K562 (cell line): Measurements from ENCODE around the gene STUB1. TPM values are rescaled to one million over a fixed set of nuclear protein-coding genes. Genes with fewer than 3 reads are reported as not detected.

ENCODE experiments used
- BCLAF1 ChIP-seq, 2 experiments: fragments of 450-650 bp in 1 of 2; IDR thresholded peaks; 2 replicates each; pipeline ENCODE4 v1.6.1; 2011 to 2017; ENCODE audit warnings: low read depth in 2 of 2, antibody characterized with exemption in 1 of 2, borderline replicate concordance in 1 of 2, low read length in 1 of 2, mild to moderate bottlenecking in 1 of 2, mixed read lengths in 1 of 2; ENCODE audit not compliant: control insufficient read depth in 1 of 2
- BHLHE40 ChIP-seq: IDR thresholded peaks from 2 replicates; pipeline ENCODE4 v1.6.1; 2011; ENCODE audit warnings: low read length, improper control_type of control experiment
- CTCF ChIP-seq, 3 experiments: IDR thresholded peaks in 2 of 3; conservative IDR thresholded peaks in 1 of 3; 2 replicates each; pipeline ENCODE4 v1.5.1; 2011 to 2012; ENCODE audit warnings: low read length in 3 of 3, mild to moderate bottlenecking in 3 of 3, control low read depth in 2 of 3, improper control_type of control experiment in 1 of 3, inconsistent platforms in 1 of 3, low read depth in 1 of 3, mixed read lengths in 1 of 3, moderate library complexity in 1 of 3; ENCODE audit not compliant: insufficient read depth in 2 of 3
- ERF ChIP-seq: fragments of 450-650 bp; formaldehyde crosslinking; IDR thresholded peaks from 2 replicates; pipeline ENCODE4 v1.4.0; 2020; ENCODE audit warnings: mild to moderate bottlenecking, mixed read lengths
- FOXP1 ChIP-seq: sonication (generic); formaldehyde crosslinking; IDR thresholded peaks from 2 replicates; pipeline ENCODE4 v1.8.0; 2022; ENCODE audit warnings: mild to moderate bottlenecking, missing genetic modification reagents
- MAX ChIP-seq: sonication (generic); formaldehyde crosslinking; IDR thresholded peaks from 2 replicates; pipeline ENCODE4 v1.9.0; 2022; ENCODE audit warnings: mild to moderate bottlenecking, missing genetic modification reagents
- MIER1 ChIP-seq: fragments of 450-650 bp; IDR thresholded peaks from 2 replicates; pipeline ENCODE4 v1.6.1; 2016; ENCODE audit warnings: antibody characterized with exemption, mild to moderate bottlenecking, low read depth
- NFATC3 ChIP-seq: fragments of 450-650 bp; IDR thresholded peaks from 2 replicates; pipeline ENCODE4 v1.6.1; 2017; ENCODE audit warnings: mild to moderate bottlenecking
- RBFOX2 ChIP-seq: fragments of 200-400 bp; formaldehyde crosslinking; IDR thresholded peaks from 2 replicates; pipeline ENCODE4 v1.6.1; 2017; ENCODE audit warnings: low read depth, mild to moderate bottlenecking, low read length, moderate library complexity
- REST ChIP-seq, 2 experiments: fragments of 450-650 bp; formaldehyde crosslinking in 1 of 2; IDR thresholded peaks; 2 replicates each; pipeline versions ENCODE4 v1.4.0 to v1.6.1; 2014 to 2020; ENCODE audit warnings: mild to moderate bottlenecking in 2 of 2, borderline replicate concordance in 1 of 2, low read depth in 1 of 2
- STAT5B ChIP-seq: fragments of 250-450 bp; sonication (Bioruptor Pico); IDR thresholded peaks from 2 replicates; pipeline ENCODE4 v1.8.0; 2021; ENCODE audit warnings: mild to moderate bottlenecking, inconsistent platforms
- ZNF57 ChIP-seq: fragments of 450-650 bp; formaldehyde crosslinking; IDR thresholded peaks from 2 replicates; pipeline ENCODE4 v1.4.0; 2020; ENCODE audit warnings: mild to moderate bottlenecking, moderate library complexity
- ZNF785 ChIP-seq: fragments of 250-450 bp; sonication (Bioruptor Pico); IDR thresholded peaks from 2 replicates; pipeline ENCODE4 v1.4.0; 2020; ENCODE audit warnings: mild to moderate bottlenecking
- polyA plus RNA-seq, 8 experiments: library from polyadenylated mRNA; depleted of rRNA in 4 of 8; stranded (reverse) in 5 of 8; unstranded in 3 of 8; fragments of >200 nt; fragmentation: Nextera tagmentation in 2 of 8; fragmentation: Illumina TruSeq in 1 of 8; extraction: Ambion mirVana in 2 of 8; extraction: Trizol in 1 of 8; gene quantifications; 2 replicates each; pipeline versions ENCODE4 v1.2.1 to v1.2.3, GENCODE V29; 2011 to 2014; ENCODE audit warnings: inconsistent platforms in 1 of 8, missing spikeins in 1 of 8
- total RNA-seq, 7 experiments: library from RNA; depleted of rRNA in 6 of 7; stranded (reverse); fragments of >200 nt in 6 of 7; fragmentation: Illumina TruSeq in 2 of 7; extraction: Trizol in 2 of 7; gene quantifications; 2 replicates each; pipeline versions ENCODE4 v1.2.1 to v1.2.3, GENCODE V29; 2011 to 2021; ENCODE audit warnings: low replicate concordance in 1 of 7

Gene STUB1
- total and polyA plus RNA-seq, 9 of the 15 experiments (the other 6 are each of a cell fraction or from before 2014, with no cell fraction given) = 10.6 to 251 (median 152) TPM

- TF ChIP-seq FOXP1 (0 out of 2 replicates have a peak, but pooled peaks have one; percentile 66), ERF (0 out of 2 replicates have a peak, but pooled peaks have one; percentile 72), MIER1 (no peak), ZNF785 (CRISPR knock-in tag) (no peak), ZNF57 (CRISPR knock-in tag) (no peak), BCLAF1 (IDR thresholded peaks at IDR 0.05; ENCODE audit: borderline replicate concordance in 1 of 2, control insufficient read depth in 1 of 2, low read depth in 2 of 2, low read length in 1 of 2) (0 out of 4 replicates have a peak, but pooled peaks of 1 of the 2 experiments have one; percentile 19), STAT5B (CRISPR knock-in tag) (no peak), BHLHE40 (peak; percentile 93), RBFOX2 (peak; percentile 74), MAX (CRISPR knock-in tag) (peak; percentile 88), REST (IDR thresholded peaks at IDR 0.05; ENCODE audit: borderline replicate concordance) (peak; percentile 56; the same call in 1 of the 2 replicates), REST (CRISPR knock-in tag; IDR thresholded peaks at IDR 0.05; ENCODE audit: low read depth) (no peak), NFATC3 (no peak), CTCF (IDR thresholded peaks at IDR 0.05 in 2 of 3, conservative IDR thresholded peaks at IDR 0.05 in 1 of 3; ENCODE audit: insufficient read depth in 2 of 3, low read depth in 1 of 3, low read length in 3 of 3) (peak; percentile 55 to 92 (median 80))
Measured at GRCh38 chr16:660459-661183, 19.6 kb upstream of the STUB1 start (continued).
